Central memory CD8-positive, alpha-beta T cell (primary cell): Measurements from ENCODE around the gene CFAP100.

Source experiments
- ATAC-seq: fragments of 150-1000 bp; cut with Tn5 transposase; replicated peaks from 2 replicates; pipeline ENCODE4 v1.10.0; 2022; ENCODE audit warnings: mild to moderate bottlenecking, moderate FRiP score, moderate number of reproducible peaks; ENCODE audit not compliant: poor library complexity, severe bottlenecking; ENCODE audit errors: extremely low read depth
- DNase-seq, 2 donors: peaks; one replicate each; pipeline ENCODE4 v3.0.0; 2021; ENCODE audit warnings: low spot score in 2 of 2
- H3K27ac Mint-ChIP-seq: one replicate; pipeline ENCODE4 v1.8.0; 2022; ENCODE audit warnings: low read depth, mild to moderate bottlenecking, moderate library complexity, mixed read lengths
- H3K27me3 Mint-ChIP-seq: one replicate; pipeline ENCODE4 v1.8.0; 2022; ENCODE audit warnings: mixed read lengths
- H3K36me3 Mint-ChIP-seq: one replicate; pipeline ENCODE4 v1.8.0; 2022; ENCODE audit warnings: mild to moderate bottlenecking, moderate library complexity, mixed read lengths; ENCODE audit not compliant: insufficient read depth
- H3K4me1 Mint-ChIP-seq: one replicate; pipeline ENCODE4 v1.8.0; 2022; ENCODE audit warnings: mixed read lengths
- H3K4me3 Mint-ChIP-seq: one replicate; pipeline ENCODE4 v1.8.0; 2022; ENCODE audit warnings: mild to moderate bottlenecking, moderate library complexity, mixed read lengths
- H3K9me3 Mint-ChIP-seq: one replicate; pipeline ENCODE4 v1.8.0; 2022; ENCODE audit warnings: mixed read lengths

The CFAP100 gene

GRCh38 chr3:126361211-126361610 lies 33.5 kb upstream of the CFAP100 start:
- ATAC-seq = no peak
- peaks cover 80% of the 10 kb centered on the region for H3K27me3 Mint-ChIP-seq

DNA sequence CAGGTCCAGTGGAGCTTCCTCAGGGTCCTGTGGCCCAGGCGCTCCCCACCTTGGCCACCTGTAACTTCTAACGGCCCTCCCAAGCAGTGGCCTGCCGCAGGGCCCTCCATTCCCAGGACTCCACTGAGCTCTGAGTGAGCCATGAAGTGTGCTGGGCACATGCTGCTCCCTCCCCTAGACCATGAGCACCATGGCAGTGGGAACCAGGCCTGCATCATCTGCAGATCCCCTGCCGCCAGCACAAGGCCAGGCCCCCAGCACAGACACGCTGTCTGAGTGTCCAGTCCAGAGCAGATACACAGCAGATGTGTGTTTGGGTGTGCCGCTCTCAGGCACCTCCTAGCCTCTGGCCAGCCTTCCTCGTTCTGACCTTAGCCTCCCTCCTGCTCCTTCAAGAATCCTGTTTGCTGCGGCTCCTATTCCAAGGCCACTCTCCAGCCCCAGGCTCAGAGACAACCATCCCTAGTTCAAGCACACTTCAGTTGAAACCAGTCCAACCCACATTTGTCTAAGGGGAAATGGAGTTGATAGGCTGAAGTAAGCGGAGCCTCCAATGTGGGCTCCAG lies 30.5 kb upstream of the CFAP100 start:
- H3K27me3 Mint-ChIP-seq = peaks cover 72% of the 10 kb centered on the region
- H3K36me3 Mint-ChIP-seq = no peaks in the 10 kb centered on the region
- no peaks in the 10 kb centered on the region for H3K9me3 Mint-ChIP-seq
- DNase-seq (no peak), ATAC-seq (no peak)
- no peak overlapping the region for H3K4me3 Mint-ChIP-seq
- H3K4me1 Mint-ChIP-seq = no peaks in the 10 kb centered on the region
- no peak overlapping the region for H3K27ac Mint-ChIP-seq

More at GRCh38 chr3:126361211-126361610, 33.5 kb upstream of the CFAP100 start:
- Mint-ChIP-seq H3K4me3 (no peak overlapping the region), H3K4me1 (peaks cover 11% of the 10 kb centered on the region), H3K36me3 (no peaks in the 10 kb centered on the region), H3K27ac (no peak overlapping the region), H3K9me3 (no peaks in the 10 kb centered on the region)
- no peak for DNase-seq

DNA sequence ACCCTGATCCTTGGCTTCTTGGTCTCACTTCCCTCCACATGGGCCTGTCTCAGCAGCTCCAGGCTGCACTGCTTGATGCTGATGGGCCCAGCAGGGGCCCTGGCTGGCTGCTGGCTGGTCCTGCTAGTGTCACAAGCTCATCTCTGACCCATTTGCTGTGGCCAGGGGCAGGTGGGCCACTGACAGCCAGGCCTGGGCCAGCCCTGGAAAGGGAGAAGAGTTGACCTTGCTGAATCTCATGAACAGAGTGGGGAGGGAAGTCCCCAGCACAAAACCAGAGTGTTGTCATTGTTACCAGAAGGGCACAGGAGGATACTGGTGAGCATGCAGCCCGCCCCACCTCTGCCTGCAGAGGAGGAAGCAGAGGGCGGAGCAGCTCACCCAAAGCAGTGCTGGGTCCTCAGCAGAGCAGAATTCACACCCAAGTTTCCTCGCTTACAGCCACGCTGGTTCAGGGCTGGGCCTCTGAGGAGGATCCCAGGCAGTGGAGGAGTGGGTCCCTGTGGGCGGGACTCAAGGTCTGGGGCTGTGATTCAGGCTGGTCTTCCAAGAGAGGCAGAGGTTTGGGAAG lies 29.9 kb upstream of the CFAP100 start:
- DNase-seq = no peak
- Mint-ChIP-seq H3K27me3 (peaks cover 66% of the 10 kb centered on the region), H3K4me3 (no peak overlapping the region), H3K9me3 (no peaks in the 10 kb centered on the region), H3K4me1 (no peaks in the 10 kb centered on the region), H3K36me3 (no peaks in the 10 kb centered on the region), H3K27ac (no peak overlapping the region)
- no peak for ATAC-seq

DNA sequence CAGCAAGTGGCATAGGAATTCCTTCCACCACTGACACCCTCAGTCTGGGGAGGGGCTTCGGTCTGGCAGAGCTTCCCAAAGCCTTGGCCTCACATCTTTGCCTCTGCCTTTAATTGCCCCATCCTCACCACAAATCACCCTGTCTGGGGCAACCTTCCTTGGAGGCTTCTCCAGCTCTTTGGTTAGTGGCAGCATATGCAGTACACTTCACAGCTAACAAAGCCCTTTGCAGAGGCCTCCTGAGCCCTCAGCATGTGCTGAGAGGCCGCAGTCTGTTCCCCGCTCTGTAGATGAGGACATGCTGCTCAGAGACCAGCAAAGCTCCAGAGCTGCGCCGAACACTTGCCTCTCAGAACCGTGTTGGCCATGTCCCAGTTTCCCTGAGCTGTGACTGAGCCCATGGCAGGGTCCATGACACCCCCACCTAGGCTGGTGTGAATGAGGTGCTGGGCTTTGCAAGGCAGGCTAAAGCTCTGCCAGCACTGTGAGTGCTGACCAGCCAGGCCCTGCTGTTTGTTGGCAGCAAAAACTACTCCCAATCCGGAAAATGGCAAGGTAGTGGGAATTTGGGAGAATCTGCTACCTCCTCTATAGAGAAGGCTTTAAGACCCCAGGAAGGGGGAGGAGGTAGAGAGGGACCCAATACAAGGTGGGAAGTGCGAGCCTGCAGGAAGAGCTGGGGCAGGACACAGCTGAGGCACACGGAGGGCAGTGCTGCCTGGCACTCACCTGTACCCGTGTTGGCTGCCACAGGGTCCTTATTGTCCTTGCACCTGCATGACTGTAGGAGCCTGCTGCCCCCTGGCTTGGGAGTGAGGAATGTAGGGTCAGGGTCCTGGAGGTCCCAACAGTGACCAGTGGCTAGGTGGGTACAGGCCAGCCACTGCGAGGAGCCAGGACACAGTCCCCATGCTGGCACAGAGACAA lies 29.1 kb upstream of the CFAP100 start:
- DNase-seq = no peak
- Mint-ChIP-seq H3K9me3 (no peaks in the 10 kb centered on the region), H3K27me3 (peaks cover 58% of the 10 kb centered on the region), H3K4me3 (no peak overlapping the region), H3K27ac (no peak overlapping the region), H3K36me3 (no peaks in the 10 kb centered on the region), H3K4me1 (no peaks in the 10 kb centered on the region)
- no peak for ATAC-seq

- Mint-ChIP-seq H3K4me3 (no peak overlapping the region), H3K27me3 (peaks cover 46% of the 10 kb centered on the region), H3K36me3 (no peaks in the 10 kb centered on the region), H3K27ac (no peak overlapping the region), H3K4me1 (no peaks in the 10 kb centered on the region), H3K9me3 (no peaks in the 10 kb centered on the region)
- no peak for ATAC-seq
- DNase-seq = no peak
Measured at GRCh38 chr3:126367316-126367805, 27.3 kb upstream of the CFAP100 start.

DNA sequence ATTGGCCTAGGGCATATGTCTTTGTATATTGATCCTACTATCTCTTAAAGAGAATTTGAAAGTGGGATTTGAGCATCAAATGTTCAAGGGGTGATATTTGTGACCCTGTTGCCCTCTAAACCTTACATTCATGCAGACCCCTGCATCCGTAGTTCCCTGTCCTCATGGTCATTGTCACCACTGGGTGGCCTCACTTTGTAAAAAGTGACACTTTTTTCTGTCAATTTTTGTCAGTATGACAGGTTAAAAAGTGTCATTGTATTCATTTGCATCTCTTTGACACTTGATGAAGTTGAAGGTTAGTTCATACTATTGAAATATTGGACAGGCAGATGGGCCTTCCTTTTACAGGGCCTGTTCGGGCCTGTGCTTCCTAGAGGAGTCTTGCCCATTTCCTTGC lies 25.2 kb upstream of the CFAP100 start:
- Mint-ChIP-seq H3K27ac (no peak overlapping the region), H3K4me3 (no peak overlapping the region), H3K9me3 (no peaks in the 10 kb centered on the region), H3K4me1 (no peaks in the 10 kb centered on the region), H3K27me3 (peaks cover 35% of the 10 kb centered on the region), H3K36me3 (no peaks in the 10 kb centered on the region)
- no peak for ATAC-seq
- no peak for DNase-seq

DNA sequence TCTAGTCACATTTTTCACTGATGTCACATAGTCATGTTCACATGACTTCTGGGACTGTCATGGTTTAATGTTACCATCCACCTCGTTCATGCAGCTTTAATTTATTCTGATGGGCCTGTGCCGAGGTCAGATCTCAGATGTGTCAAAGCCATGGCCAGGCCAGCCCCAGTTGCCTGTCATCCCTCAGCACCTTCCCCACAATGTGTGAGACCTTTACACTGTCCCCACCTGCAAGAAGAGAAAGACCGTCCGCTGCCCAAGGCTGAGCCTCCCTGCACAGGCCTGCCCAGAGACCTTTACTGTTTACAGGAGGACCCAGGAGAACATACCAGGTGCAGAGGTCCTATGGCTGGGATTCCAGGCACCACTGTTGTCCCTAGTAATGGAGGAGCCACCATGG lies 24.7 kb upstream of the CFAP100 start:
- no peak overlapping the region for H3K4me3 Mint-ChIP-seq
- ATAC-seq (no peak), DNase-seq (no peak)
- H3K9me3 Mint-ChIP-seq = no peaks in the 10 kb centered on the region
- no peaks in the 10 kb centered on the region for H3K36me3 Mint-ChIP-seq
- peaks cover 32% of the 10 kb centered on the region for H3K27me3 Mint-ChIP-seq
- no peaks in the 10 kb centered on the region for H3K4me1 Mint-ChIP-seq
- no peak overlapping the region for H3K27ac Mint-ChIP-seq

- Mint-ChIP-seq H3K4me3 (no peak overlapping the region), H3K27ac (no peak overlapping the region), H3K27me3 (peaks cover 28% of the 10 kb centered on the region), H3K9me3 (no peaks in the 10 kb centered on the region), H3K36me3 (no peaks in the 10 kb centered on the region), H3K4me1 (no peaks in the 10 kb centered on the region)
- no peak for ATAC-seq
- no peak for DNase-seq
Measured at GRCh38 chr3:126370606-126371005, 24.1 kb upstream of the CFAP100 start.

DNA sequence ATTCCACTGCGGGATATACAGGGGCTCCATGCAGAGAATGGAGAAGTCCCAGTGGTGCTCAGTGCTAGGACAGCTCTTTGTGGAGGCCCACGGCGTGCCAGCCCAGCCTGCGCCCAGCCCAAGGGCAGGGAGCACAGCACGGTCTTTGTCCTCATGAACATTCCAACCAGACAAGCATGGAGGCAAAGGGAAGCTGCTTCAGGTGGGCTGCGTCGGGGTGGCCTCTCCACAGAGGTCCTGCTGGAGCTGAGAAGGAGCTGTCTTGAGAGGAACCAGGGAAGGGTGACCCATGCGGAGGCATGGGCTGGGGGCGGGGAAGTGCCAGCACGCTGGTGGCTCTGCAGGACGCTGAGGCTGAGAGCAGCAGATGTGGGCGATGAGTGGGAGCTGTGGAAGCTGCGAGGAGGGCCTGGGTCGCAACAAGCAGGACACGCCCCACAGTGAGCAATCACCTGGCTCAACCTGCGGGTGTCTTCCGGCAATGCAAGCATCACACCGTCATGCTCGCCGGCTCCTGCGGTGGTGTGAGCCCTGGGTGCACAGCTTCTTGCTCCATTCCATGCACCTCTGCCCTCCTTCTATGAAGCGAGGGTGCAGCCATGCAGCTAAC lies 23.5 kb upstream of the CFAP100 start:
- Mint-ChIP-seq H3K27ac (no peak overlapping the region), H3K9me3 (no peaks in the 10 kb centered on the region), H3K4me1 (no peaks in the 10 kb centered on the region), H3K36me3 (no peaks in the 10 kb centered on the region), H3K27me3 (peaks cover 22% of the 10 kb centered on the region), H3K4me3 (no peak overlapping the region)
- DNase-seq = no peak
- no peak for ATAC-seq

- H3K36me3 Mint-ChIP-seq = no peaks in the 10 kb centered on the region
Measured at GRCh38 chr3:126372413-126373145, 22.1 kb upstream of the CFAP100 start.

GRCh38 chr3:126373146-126373613 lies 21.5 kb upstream of the CFAP100 start:
- H3K4me1 Mint-ChIP-seq = no peaks in the 10 kb centered on the region
- no peak for DNase-seq
- ATAC-seq = no peak
- peaks cover 10% of the 10 kb centered on the region for H3K27me3 Mint-ChIP-seq
- no peak overlapping the region for H3K4me3 Mint-ChIP-seq
- H3K27ac Mint-ChIP-seq = no peak overlapping the region
- H3K36me3 Mint-ChIP-seq = no peaks in the 10 kb centered on the region
- no peaks in the 10 kb centered on the region for H3K9me3 Mint-ChIP-seq

More at GRCh38 chr3:126372413-126373145, 22.1 kb upstream of the CFAP100 start:
- Mint-ChIP-seq H3K27me3 (peaks cover 10% of the 10 kb centered on the region), H3K4me1 (no peaks in the 10 kb centered on the region), H3K27ac (no peak overlapping the region), H3K4me3 (no peak overlapping the region), H3K9me3 (no peaks in the 10 kb centered on the region)
- no peak for DNase-seq
- no peak for ATAC-seq
